Activated naive CD8-positive, alpha-beta T cell treated with anti-CD3 and anti-CD28 coated beads for 36 hours (primary cell): ENCODE measurements around the gene RAD9A. TPM values are rescaled to one million over a fixed set of nuclear protein-coding genes. Genes with fewer than 3 reads are reported as not detected.
A peak's percentile ranks its signal among the peaks of the same experiment; 100 is the strongest.

Experiments
- DNase-seq: peaks from one replicate; pipeline ENCODE4 v3.0.0; 2021
- H3K27ac Mint-ChIP-seq: one replicate; pipeline ENCODE4 v1.8.0; 2022; ENCODE audit warnings: mild to moderate bottlenecking, moderate library complexity, mixed read lengths
- H3K27me3 Mint-ChIP-seq: one replicate; pipeline ENCODE4 v1.8.0; 2022; ENCODE audit warnings: mild to moderate bottlenecking, mixed read lengths
- H3K36me3 Mint-ChIP-seq: one replicate; pipeline ENCODE4 v1.8.0; 2021; ENCODE audit warnings: mild to moderate bottlenecking, mixed read lengths
- H3K4me1 Mint-ChIP-seq: one replicate; pipeline ENCODE4 v1.8.0; 2021; ENCODE audit warnings: mixed read lengths
- H3K4me3 Mint-ChIP-seq: one replicate; pipeline ENCODE4 v1.8.0; 2022; ENCODE audit warnings: mild to moderate bottlenecking, moderate library complexity, mixed read lengths
- H3K9me3 Mint-ChIP-seq: one replicate; pipeline ENCODE4 v1.8.0; 2022; ENCODE audit warnings: mixed read lengths
- total RNA-seq, 2 experiments: library from RNA; stranded (reverse); gene quantifications; one replicate each; pipeline ENCODE4 v1.2.3, GENCODE V29; 2021

Gene RAD9A
- total RNA-seq, 2 experiments from 2014 or later = 31.2 to 33.7 TPM

- no peak for DNase-seq
- Mint-ChIP-seq H3K36me3 (no peaks in the 10 kb centered on the region), H3K4me3 (no peak overlapping the region), H3K27ac (no peak overlapping the region), H3K4me1 (peaks cover 14% of the 10 kb centered on the region), H3K9me3 (no peaks in the 10 kb centered on the region), H3K27me3 (peaks cover 17% of the 10 kb centered on the region)
Measured at GRCh38 chr11:67376873-67377808, 14.6 kb upstream of the RAD9A start.

DNA sequence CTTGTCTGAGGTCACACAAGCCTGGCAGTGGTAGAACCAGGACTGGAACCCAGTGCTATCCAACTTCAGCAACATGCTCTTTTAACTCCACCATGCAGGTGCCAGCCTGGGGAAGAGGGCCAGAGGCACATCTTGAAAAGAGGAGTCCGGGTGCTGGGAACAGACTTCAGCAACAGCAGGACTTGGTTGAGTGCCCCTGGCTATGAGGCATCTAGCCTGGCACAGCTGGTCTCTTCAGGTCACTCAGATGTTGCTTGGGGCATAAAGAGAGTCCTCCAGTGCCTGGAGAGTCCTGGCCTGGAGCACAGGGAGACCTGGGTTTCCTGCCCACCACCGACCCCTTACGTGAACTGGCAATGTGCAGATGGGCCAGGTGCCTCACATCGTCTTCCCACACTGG, 13.2 kb upstream of the RAD9A start:
- no peak for DNase-seq
- H3K9me3 Mint-ChIP-seq = no peaks in the 10 kb centered on the region
- no peak overlapping the region for H3K27ac Mint-ChIP-seq
- H3K27me3 Mint-ChIP-seq = peaks cover 17% of the 10 kb centered on the region
- peaks cover 16% of the 10 kb centered on the region for H3K4me1 Mint-ChIP-seq
- no peak overlapping the region for H3K4me3 Mint-ChIP-seq
- no peaks in the 10 kb centered on the region for H3K36me3 Mint-ChIP-seq

DNA sequence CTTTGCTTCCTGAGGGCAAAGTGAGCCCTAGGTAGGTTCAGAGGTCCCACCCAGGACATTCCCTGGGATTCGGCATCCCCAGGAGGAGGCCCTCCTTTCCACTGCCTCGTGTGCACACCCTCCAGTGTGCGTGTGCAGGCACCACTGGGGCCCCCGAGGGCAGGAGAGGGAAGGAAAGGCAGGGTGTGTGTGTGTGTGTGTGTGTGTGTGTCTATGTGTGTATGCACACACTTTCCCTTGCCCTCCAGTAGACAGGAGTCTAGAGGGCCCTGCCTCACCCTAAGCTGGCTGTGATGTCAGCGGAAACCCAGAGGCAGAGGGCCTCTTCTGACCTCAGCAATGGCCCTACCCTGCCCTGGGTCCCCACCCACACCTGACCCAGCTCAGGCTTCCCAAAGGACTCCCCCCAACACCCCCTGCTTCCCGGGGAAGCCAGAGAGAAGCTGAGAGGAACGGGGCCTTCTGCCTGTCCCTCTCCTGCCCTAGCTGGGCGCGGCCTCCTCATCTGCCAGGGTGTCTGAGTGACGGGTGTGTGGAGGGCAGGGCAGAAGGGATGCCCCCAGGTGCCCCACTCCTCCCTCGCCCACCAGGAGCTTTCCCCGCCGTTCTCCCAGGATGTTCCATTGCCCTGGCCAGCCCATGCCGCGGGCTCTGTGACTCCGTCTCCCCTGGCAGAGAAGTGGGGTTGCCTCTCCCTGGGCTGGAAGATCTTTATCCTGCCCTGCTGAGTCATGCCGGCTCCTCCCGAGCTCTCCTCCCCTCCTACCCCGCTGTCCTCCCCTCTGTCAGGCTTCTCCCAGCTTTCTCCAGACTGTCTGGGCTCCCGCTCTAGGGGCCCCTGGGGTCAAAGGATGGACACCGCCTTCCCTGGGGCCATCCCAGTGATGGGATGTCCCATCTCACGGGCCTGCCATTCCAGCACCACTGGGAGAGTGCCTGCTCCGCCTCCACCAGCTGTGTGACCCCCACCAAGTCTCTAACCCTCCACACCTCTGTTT, 12.4 kb upstream of the RAD9A start:
- DNase-seq = no peak
- peaks cover 13% of the 10 kb centered on the region for H3K27me3 Mint-ChIP-seq
- H3K36me3 Mint-ChIP-seq = no peaks in the 10 kb centered on the region
- peaks cover 10% of the 10 kb centered on the region for H3K4me1 Mint-ChIP-seq
- H3K4me3 Mint-ChIP-seq = no peak overlapping the region
- H3K27ac Mint-ChIP-seq = no peak overlapping the region
- no peaks in the 10 kb centered on the region for H3K9me3 Mint-ChIP-seq

DNA sequence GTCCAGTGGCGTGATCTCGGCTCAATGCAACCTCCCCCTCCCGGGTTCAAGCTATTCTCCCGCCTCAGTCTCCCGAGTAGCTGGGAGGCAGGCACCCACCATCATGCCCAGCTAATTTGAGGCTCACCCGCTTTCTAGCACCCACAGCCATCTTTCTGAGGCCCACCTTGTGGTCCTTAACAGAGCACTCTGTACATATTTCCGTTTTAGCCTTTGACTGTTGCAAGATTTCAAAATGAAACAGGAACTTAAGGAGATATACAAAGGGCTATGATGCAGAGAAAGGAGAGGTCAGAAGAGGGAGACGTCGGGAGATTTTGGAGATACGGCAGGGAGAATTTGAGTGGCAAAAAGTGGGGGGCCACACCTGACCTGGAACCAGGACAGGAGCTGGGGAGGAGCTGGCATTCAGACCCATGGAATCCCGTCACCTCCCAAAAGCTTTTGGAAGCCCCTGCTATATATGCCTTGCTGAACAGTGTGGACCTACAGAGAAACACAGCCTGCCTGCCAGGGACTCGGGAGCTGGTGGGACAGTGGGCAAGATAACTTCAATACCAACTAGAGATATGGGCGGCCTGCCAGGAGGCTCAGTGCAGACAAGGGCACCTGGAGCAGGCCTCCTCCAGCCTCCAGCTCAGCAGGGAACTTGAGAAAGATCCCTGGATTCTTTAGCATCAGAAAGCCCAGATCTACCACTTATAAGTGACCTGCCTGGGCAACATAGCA, 10.4 kb upstream of the RAD9A start:
- DNase-seq = no peak
- Mint-ChIP-seq H3K27ac (no peak overlapping the region), H3K9me3 (no peaks in the 10 kb centered on the region), H3K4me3 (no peak overlapping the region), H3K27me3 (peaks cover 1% of the 10 kb centered on the region), H3K36me3 (no peaks in the 10 kb centered on the region), H3K4me1 (peaks cover 6% of the 10 kb centered on the region)

GRCh38 chr11:67382276-67383136, 9.3 kb upstream of the RAD9A start:
- Mint-ChIP-seq H3K36me3 (no peaks in the 10 kb centered on the region), H3K27me3 (no peaks in the 10 kb centered on the region), H3K9me3 (no peaks in the 10 kb centered on the region), H3K4me3 (no peak overlapping the region), H3K4me1 (peaks cover 6% of the 10 kb centered on the region), H3K27ac (no peak overlapping the region)
- peak; percentile 78 for DNase-seq

- Mint-ChIP-seq H3K27me3 (no peaks in the 10 kb centered on the region), H3K27ac (no peak overlapping the region)
Measured at GRCh38 chr11:67384851-67385366, 6.9 kb upstream of the RAD9A start.

DNA sequence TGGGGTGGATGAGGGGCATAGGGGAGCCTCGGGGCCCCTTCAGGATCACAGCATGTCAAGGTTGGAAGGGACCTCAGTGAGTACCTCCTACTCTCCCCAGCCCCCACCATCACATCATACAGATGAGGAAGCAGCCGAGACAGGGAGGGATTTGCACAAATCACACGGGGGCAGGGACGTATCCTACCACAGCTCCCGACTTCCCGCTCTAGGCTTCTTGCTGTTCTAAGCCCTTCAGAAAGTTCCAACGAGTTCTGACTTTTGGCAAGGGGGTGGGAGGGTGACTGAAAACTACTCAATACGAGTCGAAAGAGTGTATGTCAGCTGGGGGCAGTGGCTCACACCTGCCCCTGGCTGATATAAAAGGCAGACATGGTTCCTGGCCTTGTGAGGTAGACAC, 4.7 kb upstream of the RAD9A start:
- no peaks in the 10 kb centered on the region for H3K27me3 Mint-ChIP-seq
- no peak for DNase-seq
- H3K36me3 Mint-ChIP-seq = no peaks in the 10 kb centered on the region
- H3K9me3 Mint-ChIP-seq = no peaks in the 10 kb centered on the region
- H3K4me1 Mint-ChIP-seq = peaks cover 16% of the 10 kb centered on the region
- no peak overlapping the region for H3K4me3 Mint-ChIP-seq
- no peak overlapping the region for H3K27ac Mint-ChIP-seq

More at GRCh38 chr11:67384851-67385366, 6.9 kb upstream of the RAD9A start:
- Mint-ChIP-seq H3K36me3 (no peaks in the 10 kb centered on the region), H3K4me1 (peaks cover 13% of the 10 kb centered on the region), H3K9me3 (no peaks in the 10 kb centered on the region), H3K4me3 (no peak overlapping the region)
- DNase-seq = no peak

DNA sequence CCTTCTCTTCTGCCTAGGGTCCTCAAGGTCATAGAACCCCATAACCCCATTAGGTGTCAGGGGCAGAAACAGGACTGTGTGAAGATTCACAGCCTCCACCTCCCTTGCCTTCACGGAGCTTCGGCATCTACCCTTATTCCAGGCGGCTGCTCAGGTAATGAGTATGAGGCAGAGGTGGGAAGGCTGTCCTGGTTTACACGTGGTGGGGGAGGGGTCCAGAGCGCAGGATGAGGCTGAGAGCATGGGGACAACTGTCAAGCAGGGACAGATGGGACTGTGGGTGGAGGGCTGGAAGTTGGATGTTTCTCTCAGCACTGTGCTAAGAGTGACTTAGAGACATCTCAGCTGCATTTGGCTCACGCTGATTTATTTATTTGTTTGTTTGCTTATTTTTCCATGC, 4.3 kb upstream of the RAD9A start:
- H3K9me3 Mint-ChIP-seq = no peaks in the 10 kb centered on the region
- H3K36me3 Mint-ChIP-seq = no peaks in the 10 kb centered on the region
- H3K4me1 Mint-ChIP-seq = peaks cover 15% of the 10 kb centered on the region
- H3K27ac Mint-ChIP-seq = no peak overlapping the region
- no peak for DNase-seq
- H3K4me3 Mint-ChIP-seq = no peak overlapping the region
- no peaks in the 10 kb centered on the region for H3K27me3 Mint-ChIP-seq

DNA sequence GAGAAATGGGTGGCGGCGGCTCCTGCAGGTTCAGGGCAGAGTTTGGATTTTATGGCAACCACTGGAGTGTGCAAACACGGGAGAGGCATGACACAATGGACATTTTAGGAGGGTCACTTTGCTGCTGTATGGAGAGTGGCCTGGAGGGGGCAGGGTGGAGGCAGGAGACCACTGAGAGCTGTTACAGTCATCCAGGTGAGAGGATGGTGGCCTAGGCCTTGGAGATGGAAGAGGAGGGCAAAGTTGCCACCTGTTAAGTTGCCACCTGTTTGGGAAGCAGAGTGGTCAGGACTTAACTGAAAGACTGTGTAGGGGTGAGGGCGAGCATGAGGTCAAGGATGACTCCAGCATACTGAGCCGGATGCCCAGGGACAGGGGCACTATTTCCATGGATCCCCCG, 2.3 kb upstream of the RAD9A start:
- Mint-ChIP-seq H3K27me3 (no peaks in the 10 kb centered on the region), H3K4me3 (peak overlapping the region; percentile 64), H3K9me3 (no peaks in the 10 kb centered on the region), H3K36me3 (peaks cover 3% of the 10 kb centered on the region), H3K27ac (no peak overlapping the region), H3K4me1 (peaks cover 25% of the 10 kb centered on the region)
- DNase-seq = no peak

DNA sequence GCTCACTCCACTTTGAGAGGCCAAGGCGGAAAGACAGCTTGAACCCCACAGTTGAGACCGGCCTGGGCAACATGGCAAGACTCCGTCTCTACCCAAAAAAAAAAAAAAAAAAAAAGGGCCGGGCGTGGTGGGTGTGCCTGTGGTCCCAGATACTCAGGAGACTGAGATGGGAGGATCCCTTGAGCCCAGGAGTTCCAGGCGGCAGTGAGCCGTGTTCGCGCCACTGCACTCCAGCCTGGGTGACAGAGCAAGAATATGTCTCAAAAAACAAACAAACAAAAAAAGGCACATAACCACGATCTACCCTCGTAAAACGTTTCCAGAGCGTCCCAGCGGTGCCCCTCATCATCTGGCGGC, 861 bp upstream of the RAD9A start:
- H3K36me3 Mint-ChIP-seq = peaks cover 7% of the 10 kb centered on the region
- H3K27me3 Mint-ChIP-seq = no peaks in the 10 kb centered on the region
- peak overlapping the region; percentile 75 for H3K27ac Mint-ChIP-seq

DNA sequence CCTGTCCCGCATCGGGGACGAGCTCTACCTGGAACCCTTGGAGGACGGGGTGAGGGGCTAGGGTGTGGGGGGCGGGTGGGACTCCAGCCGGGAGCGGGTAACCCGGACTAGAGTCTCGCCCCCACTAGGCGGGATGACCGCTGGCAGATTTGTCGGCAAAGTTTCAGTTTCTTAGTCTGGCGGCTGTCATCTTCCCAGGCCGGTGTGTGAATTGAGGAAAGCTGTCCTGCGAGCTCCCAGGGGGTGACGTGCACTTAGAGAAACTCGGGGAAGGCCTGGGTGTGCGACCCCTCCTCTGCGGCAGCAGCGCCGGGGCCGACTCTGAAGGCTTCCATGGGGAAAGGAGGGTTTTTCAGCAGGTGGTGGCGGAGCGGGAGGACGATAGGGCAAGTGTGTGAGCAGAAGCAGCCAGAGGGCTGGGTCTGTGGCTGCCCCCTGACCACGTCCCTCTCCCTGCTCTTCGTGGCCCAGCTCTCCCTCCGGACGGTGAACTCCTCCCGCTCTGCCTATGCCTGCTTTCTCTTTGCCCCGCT, 463 bp downstream of the RAD9A start:
- no peaks in the 10 kb centered on the region for H3K27me3 Mint-ChIP-seq
- peaks cover 11% of the 10 kb centered on the region for H3K36me3 Mint-ChIP-seq
- no peaks in the 10 kb centered on the region for H3K9me3 Mint-ChIP-seq
- peaks cover 31% of the 10 kb centered on the region for H3K4me1 Mint-ChIP-seq
- no peak for DNase-seq
- H3K27ac Mint-ChIP-seq = peak overlapping the region; percentile 54
- peak overlapping the region; percentile 92 for H3K4me3 Mint-ChIP-seq

More for the DNA sequence above, 861 bp upstream of the RAD9A start:
- DNase-seq = no peak
- Mint-ChIP-seq H3K9me3 (no peaks in the 10 kb centered on the region), H3K4me1 (peaks cover 23% of the 10 kb centered on the region), H3K4me3 (peak overlapping the region; percentile 92)

- Mint-ChIP-seq H3K27me3 (no peaks in the 10 kb centered on the region), H3K27ac (peak overlapping the region; percentile 29), H3K4me3 (peak overlapping the region; percentile 92), H3K4me1 (peaks cover 39% of the 10 kb centered on the region), H3K9me3 (no peaks in the 10 kb centered on the region), H3K36me3 (peaks cover 19% of the 10 kb centered on the region)
- no peak for DNase-seq
Measured at GRCh38 chr11:67393437-67393836, 1.7 kb downstream of the RAD9A start.

DNA sequence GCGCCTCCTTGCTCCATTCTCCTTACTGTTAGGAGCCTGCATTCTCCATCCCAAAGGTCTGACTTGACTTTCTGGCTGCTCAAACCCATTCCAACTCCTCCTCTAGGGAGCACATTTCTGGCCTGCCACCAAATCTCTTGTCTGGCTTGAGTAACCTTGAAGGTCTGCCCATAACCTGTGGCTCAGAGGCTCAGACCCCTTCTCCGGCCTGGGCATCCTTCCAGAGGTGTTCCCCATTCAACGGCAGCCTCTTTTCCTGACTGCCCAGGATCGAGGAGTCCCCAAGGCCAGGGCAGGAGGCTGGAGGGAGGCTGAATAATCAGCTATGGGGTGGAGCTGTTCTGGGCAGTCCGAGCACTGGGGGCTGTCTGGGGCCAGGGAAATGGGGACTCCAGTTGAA, 2.2 kb downstream of the RAD9A start:
- no peak overlapping the region for H3K27ac Mint-ChIP-seq
- H3K4me1 Mint-ChIP-seq = peaks cover 41% of the 10 kb centered on the region

More for the DNA sequence above, 2.2 kb downstream of the RAD9A start:
- no peaks in the 10 kb centered on the region for H3K27me3 Mint-ChIP-seq
- DNase-seq = no peak
- H3K36me3 Mint-ChIP-seq = peaks cover 21% of the 10 kb centered on the region
- peak overlapping the region; percentile 6 for H3K4me3 Mint-ChIP-seq
- no peaks in the 10 kb centered on the region for H3K9me3 Mint-ChIP-seq
